ENCODE results near the gene PRR12.
A peak's percentile ranks its signal among the peaks of the same experiment; 100 is the strongest.
"Not testable (repeated sequence)": the region's sequence is repeated elsewhere in the genome, so short reads cannot be mapped to it uniquely, and the experiment has no call there.

Gene PRR12

DNA sequence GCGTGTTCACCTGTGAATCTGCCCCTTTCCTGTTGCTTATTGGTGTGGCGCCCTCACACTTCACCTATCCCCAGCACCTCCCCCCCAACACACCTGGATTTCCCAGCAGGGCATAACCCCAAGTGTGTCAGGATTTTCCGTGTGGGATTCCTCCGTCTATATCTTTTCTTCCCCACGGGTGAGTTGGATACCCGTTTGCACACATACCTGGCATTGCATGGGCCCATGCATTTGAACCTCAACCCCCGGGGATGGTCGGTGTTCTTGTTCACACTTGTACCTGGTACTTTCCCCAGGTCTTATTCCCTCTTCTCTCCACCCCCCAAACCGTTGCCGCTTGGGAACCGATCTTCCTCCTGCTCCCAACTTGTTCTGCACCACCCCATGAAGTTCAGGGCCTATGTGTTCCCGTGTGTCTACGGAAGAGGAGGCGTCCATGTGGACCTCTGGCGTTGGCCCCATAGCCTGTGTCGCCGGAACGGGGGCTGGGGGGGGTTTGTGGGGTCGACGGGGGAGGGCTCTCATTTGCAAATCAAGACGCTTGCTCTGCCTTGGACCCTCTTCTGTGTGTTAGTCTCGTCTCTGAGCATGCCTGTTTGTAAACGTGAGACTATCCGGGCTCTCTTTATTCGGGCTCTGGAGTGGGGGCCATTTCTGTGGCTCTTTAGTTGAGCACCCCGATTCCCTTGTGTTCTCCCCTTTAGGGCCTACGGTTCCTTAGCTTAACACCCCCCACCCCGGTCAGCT lies 1.7 kb downstream of the PRR12 start:
- DNase-seq = peak; percentile 35

DNA sequence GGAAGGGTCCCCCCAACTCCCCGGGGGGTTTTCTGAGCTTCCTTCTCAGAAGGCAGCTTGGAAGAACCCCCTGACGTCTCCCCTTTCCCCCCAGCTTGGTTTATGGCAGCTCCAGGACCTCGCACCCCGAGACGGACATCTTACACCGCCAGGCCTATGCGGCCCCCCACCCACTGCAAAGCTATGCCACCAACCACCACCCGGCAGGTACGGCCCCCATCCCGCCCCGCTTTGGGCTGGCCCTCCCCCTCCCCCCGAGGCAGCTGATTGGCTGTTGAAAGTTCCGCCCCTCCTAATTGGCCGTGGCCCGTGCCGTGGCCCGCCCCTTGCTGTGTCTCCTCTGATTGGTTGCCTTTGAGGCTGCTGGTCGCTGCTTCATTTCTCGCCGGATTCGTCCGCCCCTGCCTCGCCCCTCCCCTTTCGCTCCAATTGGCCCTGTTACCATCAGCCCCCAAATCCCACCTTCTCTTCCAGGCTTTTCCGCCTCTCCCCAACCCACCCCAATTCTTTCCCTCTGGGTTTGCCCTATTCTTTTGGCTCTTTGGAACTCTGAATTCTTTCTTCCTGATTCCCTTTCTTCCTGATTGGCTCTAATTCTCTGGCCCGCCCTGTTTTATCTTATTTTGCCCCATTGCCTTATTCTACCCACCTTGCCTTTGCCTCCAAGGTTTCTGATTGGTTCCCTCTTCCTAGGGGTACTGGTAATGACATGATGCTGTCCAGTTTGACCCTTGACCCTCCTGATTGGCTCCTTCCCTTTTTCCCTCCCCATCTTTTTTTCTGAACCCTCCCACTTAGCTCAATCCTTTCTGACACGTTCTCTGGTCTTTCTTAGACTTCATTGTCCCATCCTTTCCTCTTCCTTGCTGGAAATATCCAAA lies 2.5 kb downstream of the PRR12 start:
- peak; percentile 96 for DNase-seq

DNA sequence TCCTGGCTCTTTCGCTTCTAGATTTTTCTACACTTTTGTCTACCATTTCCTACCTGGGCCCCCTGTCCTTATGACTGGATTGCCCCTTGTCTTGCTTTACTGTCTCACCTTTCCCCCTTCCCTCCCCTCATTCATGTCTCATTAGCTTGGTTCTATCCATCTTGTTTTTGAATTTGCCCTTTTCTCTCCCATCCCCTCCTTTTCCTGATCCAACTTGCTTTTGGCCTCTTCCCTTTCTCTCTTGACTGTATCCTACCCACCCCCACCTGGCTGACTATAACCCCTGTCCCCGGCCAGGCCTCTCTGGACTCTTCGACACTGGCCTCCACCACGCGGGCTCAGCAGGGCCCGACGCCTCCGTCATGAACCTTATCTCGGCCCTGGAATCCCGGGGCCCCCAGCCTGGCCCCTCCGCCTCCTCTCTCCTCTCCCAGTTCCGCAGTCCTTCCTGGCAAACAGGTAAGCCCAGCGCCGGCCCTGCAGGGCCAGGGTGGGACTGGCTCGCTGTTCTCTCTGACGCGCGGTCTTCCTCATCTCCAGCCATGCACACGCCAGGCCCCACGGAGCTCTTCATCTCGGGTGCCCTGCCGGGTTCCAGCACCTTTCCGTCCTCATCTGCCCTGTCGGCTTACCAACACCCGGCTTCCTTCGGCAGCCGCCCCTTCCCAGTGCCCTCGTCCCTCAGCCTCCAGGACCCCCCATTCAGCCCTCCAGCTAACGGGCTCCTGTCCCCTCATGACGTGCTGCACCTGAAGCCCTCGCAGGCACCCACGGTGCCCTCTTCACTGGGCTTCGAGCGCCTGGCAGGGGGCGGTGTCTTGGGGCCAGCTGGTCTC lies 3.4 kb downstream of the PRR12 start:
- no peak for DNase-seq

DNA sequence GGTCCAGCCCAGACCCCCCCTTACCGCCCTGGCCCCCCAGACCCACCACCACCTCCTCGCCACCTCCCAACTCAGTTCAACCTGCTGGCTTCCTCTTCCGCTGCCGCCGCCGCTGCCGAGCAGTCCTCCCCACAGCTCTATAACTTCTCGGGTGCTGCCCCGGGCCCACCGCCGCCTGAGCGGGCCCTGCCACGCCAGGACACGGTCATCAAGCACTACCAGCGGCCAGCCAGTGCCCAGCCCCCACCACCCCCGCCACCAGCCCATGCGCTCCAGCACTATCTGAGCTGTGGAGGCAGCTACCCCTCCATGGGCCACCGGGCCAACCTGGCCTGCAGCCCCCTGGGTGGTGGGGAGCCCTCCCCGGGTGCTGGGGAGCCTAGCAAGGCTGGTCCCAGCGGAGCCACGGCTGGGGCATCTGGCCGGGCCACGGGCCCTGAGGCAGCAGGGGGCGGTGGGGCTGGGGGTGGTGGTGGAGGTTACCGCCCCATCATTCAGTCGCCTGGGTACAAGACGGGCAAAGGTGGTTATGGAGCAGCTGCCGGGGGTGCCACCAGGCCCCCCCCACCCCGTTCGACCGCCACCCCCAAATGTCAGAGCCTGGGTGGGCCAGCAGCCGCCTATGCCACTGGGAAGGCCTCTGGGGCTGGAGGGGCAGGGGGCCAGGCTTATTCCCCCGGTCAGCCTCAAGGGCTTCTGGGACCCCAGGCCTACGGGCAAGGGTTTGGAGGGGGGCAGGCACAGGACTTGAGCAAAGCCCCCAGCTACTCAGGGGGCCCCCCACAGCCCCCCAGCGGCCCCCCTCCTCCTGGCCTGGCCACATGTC lies 4.2 kb downstream of the PRR12 start:
- no peak for DNase-seq

DNA sequence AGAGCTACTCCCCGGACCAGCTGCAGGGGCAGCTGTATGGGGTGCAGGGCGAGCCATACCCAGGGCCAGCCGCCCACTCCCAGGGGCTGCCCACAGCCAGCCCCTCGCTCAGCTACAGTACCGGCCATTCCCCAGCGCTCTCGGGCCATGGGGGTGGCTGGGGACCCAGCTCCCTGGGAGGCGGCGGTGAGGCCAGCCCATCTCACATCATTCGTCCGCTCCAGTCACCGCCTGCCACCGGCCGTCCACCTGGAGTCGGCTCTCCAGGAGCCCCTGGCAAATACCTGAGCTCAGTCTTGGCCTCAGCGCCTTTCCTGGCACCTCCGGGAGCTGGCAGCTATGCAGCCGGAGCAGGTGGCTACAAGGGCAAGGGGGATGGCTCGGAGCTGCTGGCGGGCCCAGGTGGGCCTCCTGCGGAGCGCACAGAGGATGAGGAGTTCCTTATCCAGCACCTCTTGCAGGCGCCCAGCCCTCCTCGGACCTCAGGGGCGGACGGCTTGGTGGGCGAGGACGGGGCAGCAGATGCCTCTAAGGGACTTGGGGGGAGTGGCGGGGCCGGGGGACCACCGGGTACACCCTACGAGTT lies 4.9 kb downstream of the PRR12 start:
- no peak for DNase-seq

DNA sequence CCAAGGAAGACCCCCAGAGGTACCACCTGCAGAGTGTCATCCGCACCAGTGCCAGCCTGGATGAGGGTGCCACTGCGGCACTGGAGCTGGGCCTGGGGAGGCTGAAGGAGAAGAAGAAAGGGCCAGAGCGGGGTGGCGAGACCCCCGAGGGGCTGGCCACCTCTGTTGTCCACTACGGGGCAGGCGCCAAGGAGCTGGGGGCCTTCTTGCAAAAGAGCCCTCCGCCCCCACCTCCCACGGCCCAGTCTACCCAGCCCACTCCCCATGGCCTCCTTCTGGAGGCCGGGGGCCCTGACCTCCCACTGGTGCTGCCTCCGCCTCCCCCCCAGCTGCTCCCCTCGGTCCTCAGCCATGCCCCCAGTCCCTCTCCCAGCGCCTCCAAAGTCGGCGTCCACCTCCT lies 5.4 kb downstream of the PRR12 start:
- no peak for DNase-seq

DNA sequence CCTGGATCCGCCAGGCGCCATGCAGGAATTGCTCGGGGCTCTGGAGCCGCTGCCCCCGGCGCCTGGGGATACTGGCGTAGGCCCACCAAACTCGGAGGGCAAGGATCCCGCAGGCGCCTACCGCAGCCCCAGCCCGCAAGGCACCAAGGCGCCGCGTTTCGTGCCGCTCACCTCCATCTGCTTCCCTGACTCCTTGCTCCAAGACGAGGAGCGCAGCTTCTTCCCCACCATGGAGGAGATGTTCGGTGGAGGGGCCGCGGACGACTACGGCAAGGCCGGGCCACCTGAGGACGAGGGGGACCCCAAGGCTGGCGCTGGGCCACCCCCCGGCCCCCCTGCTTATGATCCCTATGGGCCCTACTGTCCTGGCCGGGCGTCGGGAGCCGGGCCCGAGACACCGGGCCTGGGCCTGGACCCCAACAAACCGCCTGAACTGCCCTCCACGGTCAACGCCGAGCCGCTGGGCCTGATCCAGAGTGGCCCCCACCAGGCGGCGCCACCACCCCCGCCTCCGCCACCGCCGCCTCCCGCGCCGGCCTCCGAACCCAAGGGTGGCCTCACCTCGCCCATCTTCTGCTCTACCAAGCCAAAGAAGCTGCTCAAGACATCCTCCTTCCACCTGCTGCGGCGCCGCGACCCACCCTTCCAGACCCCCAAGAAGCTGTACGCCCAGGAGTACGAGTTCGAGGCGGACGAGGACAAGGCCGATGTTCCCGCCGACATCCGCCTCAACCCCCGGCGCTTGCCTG lies 6.1 kb downstream of the PRR12 start:
- no peak for DNase-seq

DNA sequence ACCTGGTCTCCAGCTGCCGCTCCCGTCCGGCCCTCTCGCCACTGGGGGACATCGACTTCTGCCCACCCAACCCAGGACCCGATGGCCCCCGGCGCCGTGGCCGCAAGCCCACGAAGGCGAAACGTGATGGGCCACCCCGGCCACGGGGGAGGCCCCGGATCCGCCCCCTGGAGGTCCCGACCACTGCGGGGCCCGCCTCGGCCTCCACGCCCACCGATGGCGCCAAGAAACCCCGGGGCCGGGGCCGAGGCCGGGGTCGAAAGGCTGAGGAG lies 6.7 kb downstream of the PRR12 start:
- no peak for DNase-seq

DNA sequence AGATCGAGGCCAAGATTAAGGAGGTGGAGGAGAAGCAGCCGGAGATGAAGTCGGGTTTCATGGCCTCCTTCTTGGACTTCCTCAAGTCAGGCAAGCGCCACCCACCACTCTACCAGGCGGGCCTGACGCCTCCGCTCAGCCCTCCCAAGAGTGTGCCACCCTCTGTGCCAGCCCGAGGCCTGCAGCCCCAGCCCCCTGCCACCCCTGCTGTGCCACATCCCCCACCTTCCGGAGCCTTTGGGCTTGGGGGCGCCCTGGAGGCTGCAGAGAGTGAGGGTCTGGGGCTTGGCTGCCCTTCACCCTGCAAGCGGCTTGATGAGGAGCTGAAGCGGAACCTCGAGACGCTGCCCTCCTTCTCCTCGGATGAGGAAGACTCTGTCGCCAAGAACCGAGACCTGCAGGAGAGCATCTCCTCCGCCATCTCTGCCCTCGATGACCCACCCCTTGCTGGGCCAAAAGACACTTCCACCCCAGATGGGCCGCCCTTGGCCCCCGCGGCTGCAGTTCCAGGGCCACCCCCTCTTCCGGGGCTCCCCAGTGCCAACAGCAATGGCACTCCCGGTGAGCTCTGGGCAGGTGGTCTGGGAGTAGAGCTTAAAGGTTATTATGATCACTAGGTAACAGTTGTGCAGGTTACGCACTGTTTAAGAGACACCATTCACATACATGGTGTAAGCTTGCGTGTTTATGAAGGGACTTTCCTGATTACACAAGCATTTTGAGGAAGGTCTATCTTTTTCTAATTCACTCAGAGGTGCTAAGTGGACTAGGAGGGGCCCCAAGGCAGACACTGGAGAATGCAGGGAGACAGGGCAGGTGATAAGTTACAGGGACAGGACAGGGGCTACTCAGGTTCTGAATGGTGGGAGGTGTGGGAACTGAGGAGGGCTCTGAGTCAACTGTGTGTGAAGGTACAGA lies 8.7 kb downstream of the PRR12 start:
- DNase-seq = no peak

DNA sequence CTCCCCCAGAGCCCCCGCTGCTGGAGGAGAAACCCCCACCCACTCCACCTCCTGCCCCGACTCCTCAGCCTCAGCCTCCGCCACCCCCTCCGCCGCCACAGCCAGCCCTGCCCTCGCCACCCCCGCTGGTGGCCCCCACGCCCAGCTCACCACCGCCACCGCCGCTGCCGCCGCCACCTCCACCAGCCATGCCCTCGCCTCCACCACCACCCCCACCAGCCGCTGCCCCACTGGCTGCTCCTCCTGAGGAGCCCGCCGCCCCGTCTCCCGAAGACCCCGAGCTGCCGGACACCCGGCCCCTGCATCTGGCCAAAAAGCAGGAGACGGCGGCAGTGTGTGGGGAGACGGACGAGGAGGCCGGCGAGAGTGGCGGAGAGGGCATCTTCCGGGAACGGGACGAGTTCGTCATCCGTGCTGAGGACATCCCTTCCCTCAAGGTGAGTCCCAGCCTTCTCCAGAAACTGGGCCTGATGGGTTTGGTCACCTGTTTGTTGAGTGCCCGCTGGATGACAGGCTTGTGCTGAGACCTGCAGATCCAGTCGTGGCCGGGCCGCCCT lies 10.6 kb downstream of the PRR12 start:
- no peak for DNase-seq

DNA sequence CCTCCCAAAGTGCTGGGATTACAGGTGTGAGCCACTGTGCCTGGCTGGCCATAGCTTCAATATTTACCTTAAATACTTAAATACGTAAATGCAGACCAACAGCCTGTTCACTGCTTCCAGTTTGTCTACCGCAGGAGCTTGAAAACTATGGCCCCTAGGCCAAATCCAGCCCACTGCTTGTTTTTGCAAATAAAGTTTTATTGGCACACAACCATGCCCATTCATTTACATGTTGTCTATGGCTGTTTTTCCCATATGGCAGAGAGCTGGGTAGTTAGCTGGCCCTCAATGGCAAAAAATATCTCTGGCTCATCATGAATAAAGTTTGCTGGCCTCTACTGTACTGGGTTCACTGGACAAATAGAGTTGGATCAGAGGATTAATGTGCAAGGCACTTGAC lies 11.8 kb downstream of the PRR12 start:
- DNase-seq = no peak

DNA sequence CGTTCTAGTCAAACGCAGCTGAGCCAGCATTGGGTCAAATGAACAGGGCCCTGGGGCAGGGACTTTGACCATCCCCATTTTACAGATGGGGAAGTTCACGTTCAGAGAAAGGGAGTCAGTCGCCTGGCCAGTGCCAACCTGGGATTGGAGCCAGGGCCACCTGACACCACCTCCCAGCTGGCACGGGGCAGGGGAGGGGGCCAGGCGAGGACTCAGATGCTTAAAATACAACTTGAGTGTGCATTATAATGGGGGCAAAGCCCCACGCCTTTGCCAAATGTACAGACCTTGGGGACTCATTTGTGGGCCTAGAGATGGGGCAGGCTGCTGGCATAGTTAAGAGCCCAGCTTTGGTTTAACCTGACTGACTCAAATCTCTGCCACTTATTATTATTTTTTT lies 14.6 kb downstream of the PRR12 start:
- DNase-seq = no peak

DNA sequence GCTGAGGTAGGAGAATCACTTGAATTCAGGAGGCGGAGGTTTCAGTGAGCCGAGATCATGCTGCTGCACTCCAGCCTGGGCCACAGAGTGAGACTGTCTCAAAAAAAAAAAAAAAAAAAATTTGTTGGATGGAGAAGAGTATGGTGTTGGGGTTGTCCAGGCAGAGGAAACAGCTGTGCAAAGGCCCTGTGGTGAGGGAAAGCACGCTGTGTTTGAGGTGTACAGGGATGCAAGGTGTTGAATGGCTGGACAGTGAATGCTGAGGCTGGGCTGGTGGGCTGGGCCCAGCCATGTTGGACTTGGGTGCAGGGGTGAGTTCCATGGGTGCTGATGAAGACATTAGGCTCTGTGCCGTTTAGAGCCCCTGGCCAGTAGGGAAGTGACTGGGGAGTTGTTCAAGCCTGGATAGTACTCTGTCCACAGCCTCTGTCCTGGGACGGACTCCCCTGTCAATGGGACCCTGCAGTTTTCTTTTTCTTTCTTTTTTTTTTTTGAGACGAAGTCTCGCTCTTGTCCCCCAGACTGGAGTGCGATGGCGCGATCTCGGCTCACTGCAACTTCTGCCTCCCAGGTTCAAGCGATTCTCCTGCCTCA lies 18.6 kb downstream of the PRR12 start:
- DNase-seq = no peak

DNA sequence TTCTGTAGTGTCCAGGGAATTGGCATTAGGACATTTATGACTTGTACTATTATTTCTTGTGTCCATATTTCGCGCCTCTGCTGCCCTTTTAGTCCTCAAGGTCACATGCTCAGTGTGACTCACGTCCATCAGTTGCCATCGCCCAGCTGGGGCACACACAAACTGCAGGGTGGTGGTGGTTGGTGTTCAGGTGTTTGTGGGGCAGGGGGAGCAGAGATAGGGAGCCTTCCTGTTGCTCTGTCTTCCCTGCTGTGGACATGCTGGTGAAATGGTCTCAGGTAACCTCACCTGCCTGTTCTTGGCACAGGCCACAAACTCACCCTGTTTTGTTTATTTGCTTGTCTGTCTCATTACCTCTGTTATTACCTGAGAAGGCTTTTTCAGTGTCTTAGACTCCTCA lies 22.4 kb downstream of the PRR12 start:
- no peak for DNase-seq

DNA sequence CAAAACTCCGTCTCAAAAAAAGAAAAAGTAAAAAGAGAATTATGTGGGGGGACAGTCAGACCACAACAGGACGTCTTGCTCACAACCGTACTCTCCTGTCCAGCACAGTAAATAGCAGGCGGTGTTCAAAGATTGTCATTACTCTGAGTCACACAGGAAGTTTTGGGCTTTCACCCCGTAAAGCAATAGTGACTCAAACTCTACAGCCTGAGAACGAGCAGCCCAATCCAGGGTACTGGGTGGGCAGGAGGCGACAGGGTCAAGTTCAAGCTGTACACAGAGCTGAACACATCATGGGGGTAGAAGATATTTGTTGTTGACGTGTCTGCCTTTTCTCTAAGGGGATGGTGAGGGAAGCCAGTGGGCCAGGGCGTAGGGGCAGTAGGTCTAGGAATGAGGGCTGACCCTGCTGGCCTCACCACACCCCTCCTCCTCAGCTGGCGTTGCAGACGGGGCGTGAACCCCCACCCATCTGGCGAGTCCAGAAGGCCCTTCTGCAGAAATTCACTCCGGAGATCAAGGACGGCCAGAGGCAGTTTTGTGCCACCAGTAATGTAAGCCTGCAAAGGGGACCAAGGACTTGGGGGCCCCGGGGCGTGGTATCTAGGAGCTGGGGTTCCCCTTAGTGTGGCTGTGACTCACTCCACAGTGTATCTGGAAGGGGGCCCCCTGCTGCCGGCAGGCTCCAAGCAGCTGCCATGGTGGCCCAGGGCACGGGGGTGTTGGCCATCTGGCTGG lies 23.3 kb downstream of the PRR12 start:
- no peak for DNase-seq

DNA sequence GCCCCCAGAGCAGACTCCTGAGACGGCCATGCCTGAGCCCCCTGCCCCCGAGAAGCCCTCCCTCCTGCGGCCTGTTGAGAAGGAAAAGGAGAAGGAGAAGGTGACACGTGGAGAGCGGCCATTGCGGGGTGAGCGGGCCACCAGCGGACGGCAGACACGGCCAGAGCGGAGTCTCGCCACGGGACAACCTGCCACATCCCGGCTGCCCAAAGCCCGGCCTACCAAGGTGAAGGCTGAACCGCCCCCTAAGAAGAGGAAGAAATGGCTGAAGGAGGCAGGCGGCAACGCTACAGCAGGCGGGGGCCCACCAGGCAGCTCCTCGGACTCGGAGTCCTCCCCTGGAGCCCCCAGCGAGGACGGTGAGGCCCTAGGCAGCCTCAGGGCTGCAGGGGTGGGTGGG lies 24.9 kb downstream of the PRR12 start:
- no peak for DNase-seq

DNA sequence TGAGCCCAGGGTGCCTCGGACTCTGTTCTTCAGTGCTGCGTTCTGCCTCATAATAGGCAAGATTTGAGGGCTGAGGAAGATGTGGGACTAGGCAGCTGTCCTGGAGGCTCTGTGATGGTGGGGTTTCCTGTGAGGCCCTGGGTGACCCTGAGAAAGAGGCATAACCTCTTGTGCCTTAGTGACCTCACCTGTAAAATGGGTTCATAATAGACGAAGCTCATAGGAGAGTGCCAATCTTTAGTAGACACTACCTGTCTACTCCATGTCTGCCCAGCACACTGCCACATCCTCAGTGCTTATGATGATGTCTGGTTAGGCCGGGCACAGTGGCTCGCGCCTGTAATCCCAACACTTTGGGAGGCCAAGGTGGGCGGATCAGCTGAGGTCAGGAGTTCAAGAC lies 25.6 kb downstream of the PRR12 start:
- DNase-seq = no peak

DNA sequence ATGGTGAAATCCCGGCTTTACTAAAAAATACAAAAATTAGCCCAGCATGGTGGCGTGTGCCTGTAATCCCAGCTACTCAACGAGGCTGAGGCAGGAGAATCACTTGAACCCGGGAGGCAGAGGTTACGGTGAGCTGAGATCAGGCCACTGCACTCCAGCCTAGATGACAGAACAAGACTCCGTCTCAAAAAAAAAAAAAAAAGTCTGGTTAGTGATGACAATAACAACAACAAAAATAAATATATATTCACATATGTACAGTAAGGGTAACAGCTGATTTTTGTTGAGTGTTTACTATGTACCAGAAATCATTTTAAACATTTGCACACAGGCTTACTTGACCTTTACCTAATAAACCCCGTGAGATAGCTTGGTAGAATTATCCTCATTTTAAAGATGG lies 26.0 kb downstream of the PRR12 start:
- DNase-seq = no peak

DNA sequence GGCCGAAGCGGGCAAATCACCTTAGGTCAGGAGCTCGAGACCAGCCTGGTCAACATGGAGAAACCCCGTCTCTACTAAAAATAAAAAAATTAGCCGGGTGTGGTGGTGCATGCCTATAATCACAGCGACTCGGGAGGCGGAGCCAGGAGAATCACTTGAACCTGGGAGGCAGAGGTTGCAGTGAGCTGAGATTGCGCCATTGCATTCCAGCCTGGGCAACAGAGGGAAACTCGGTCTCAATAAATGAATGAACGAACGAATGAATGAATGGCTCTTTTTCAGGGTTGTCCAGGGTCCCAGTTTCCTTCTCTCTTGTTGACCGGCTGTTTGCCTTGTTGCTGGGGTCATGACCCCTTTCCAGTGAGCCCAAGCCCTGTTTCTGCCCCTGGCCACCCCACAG lies 26.9 kb downstream of the PRR12 start:
- DNase-seq = not testable (repeated sequence)
